ENCODE results near the gene METTL4.

The METTL4 gene

DNA sequence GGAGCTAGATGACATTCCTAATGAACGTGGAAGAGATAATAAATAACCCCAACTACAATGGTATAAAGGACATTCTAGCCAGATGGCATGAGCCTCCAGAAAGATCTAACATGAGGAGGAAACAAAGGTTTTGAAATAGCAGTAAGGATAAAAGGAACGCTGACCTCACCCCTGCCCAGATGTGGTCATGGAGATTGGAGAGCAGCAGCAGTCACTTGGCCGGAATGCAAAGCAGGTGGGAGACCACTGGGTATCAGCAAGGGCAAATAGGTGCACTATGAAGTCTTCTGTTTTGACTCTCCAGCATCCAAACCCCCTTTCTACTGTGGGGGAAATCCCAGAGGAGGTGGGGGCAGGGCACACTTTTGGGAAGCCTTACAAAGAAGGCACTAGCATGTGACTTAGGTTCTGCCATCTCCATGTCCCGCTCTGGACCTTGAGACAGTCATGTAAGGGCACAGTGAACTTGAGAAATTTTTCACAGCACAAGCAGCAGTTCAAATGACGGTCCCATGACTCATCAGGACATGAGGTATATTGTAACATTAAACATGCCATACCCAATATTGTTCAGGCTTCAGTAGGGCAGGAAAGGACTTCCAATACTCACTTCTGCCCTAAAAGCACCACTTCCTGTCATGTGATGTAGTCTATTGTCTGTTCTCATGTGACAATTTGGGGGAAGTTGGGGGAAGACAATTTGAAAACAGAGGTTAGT, 55.2 kb downstream of the METTL4 start:
- no peaks in the 10 kb centered on the region for H3K27me3 ChIP-seq (ENCODE audit: low read depth, low read length)
- no peak overlapping the region for H3K4me3 ChIP-seq (ENCODE audit: low read depth in 1 of 2, low read length in 2 of 2)
- H3K9me3 ChIP-seq (ENCODE audit: control insufficient read depth in 1 of 2, low read length in 2 of 2): no peaks in the 10 kb centered on the region
- no peak overlapping the region for H3K27ac ChIP-seq (ENCODE audit: low read length)
- H3K4me1 ChIP-seq (ENCODE audit: control insufficient read depth in 1 of 2, insufficient read depth in 2 of 2, low read length in 2 of 2): no peaks in the 10 kb centered on the region
- no peaks in the 10 kb centered on the region for H3K36me3 ChIP-seq (ENCODE audit: control insufficient read depth in 1 of 2, insufficient read depth in 2 of 2, low read length in 2 of 2)

DNA sequence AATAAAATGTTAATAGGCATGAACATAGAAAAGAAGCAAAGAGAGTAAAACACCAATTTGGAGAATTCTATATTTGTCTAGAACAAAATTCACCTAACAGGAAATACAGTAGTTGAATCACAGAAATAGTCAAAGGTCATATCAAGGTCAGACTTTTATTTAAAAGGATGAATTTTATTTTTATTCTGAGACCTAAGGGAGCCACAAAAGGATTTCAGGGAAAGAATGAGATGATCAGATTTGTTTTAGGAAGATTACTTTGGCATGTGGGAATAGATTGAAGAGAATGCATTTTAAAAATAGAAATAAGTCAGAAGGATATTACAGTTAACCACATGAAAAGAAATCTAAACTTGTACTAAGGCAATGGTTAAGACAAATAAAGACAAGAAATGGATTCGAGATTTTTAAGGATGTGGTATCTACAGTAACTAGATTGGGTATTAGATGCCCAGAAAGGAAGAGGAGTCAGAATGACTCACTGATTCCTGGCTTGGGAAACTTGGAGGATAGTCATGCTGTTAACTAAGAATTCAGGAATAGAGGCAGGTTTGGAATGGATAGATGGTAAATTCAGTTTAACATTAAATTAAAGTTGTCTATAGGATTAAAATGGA, 56.0 kb downstream of the METTL4 start:
- Histone ChIP-seq H3K27me3 (ENCODE audit: low read depth, low read length) (no peaks in the 10 kb centered on the region), H3K4me3 (ENCODE audit: low read depth in 1 of 2, low read length in 2 of 2) (no peak overlapping the region), H3K27ac (ENCODE audit: low read length) (no peak overlapping the region), H3K9me3 (ENCODE audit: control insufficient read depth in 1 of 2, low read length in 2 of 2) (no peaks in the 10 kb centered on the region), H3K36me3 (ENCODE audit: control insufficient read depth in 1 of 2, insufficient read depth in 2 of 2, low read length in 2 of 2) (no peaks in the 10 kb centered on the region), H3K4me1 (ENCODE audit: control insufficient read depth in 1 of 2, insufficient read depth in 2 of 2, low read length in 2 of 2) (no peaks in the 10 kb centered on the region)

DNA sequence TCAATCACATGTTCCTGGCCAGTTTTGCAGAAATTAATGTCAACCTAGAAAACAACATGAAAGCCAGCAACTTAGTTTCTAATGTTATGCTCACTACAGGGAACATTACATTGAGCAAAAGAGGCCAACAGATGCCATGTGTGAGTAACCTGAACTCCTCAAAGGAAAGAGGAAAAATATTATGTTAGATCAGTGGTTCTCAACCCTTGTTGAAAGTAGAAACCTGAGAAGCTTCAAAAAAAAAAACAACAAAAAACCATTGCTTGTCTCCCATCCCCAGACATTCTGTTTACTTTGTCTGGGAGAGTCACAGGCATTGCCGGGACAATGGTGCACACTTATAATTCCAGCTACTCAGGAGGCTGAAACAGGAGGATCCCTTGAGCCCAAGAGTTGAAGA, 57.7 kb downstream of the METTL4 start:
- H3K27ac ChIP-seq (ENCODE audit: low read length): no peak overlapping the region
- H3K9me3 ChIP-seq (ENCODE audit: control insufficient read depth in 1 of 2, low read length in 2 of 2): no peaks in the 10 kb centered on the region
- no peaks in the 10 kb centered on the region for H3K36me3 ChIP-seq (ENCODE audit: control insufficient read depth in 1 of 2, insufficient read depth in 2 of 2, low read length in 2 of 2)
- H3K4me1 ChIP-seq (ENCODE audit: control insufficient read depth in 1 of 2, insufficient read depth in 2 of 2, low read length in 2 of 2): no peaks in the 10 kb centered on the region
- H3K27me3 ChIP-seq (ENCODE audit: low read depth, low read length): no peaks in the 10 kb centered on the region
- no peak overlapping the region for H3K4me3 ChIP-seq (ENCODE audit: low read depth in 1 of 2, low read length in 2 of 2)

DNA sequence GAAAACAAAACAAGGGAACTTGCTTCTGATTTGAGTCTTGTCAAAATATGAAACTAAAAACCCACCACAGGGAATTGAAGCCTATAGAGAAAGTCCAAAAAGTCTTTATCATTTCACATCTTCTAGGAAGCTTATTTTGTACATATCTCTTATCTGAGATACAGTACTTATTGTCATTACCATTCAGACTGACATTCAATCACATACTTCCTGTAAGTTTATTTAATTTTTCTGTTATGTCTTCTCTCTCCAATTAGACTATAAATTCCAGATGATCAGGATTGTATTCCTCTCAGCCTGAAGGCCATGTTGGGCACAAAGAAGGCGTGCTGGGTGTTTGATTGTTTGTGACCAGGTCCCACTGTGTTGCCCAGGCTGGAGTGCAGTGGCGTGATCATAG, 59.2 kb downstream of the METTL4 start:
- Histone ChIP-seq H3K4me1 (ENCODE audit: control insufficient read depth in 1 of 2, insufficient read depth in 2 of 2, low read length in 2 of 2) (no peaks in the 10 kb centered on the region), H3K9me3 (ENCODE audit: control insufficient read depth in 1 of 2, low read length in 2 of 2) (no peaks in the 10 kb centered on the region), H3K27ac (ENCODE audit: low read length) (no peak overlapping the region), H3K27me3 (ENCODE audit: low read depth, low read length) (no peaks in the 10 kb centered on the region), H3K4me3 (ENCODE audit: low read depth in 1 of 2, low read length in 2 of 2) (no peak overlapping the region), H3K36me3 (ENCODE audit: control insufficient read depth in 1 of 2, insufficient read depth in 2 of 2, low read length in 2 of 2) (no peaks in the 10 kb centered on the region)

DNA sequence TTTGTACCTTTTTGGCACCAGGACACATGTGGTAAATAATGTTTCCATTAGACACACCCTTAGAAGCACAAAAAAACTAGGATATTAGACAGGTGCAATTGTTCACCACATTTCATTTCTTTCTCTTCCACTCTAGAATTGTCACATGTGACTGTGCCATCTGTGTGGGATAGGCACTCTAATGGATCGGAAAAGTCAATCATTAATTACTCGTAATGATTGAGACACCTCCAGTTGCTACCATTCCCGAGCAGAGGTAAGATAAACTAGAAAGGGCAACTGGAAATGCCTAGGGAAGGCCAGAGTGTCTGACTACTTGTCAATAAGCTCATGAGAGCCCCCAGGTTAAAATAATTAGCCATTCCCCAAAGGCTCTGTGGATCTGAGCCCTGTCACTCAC, 59.9 kb downstream of the METTL4 start:
- Histone ChIP-seq H3K27me3 (ENCODE audit: low read depth, low read length) (no peaks in the 10 kb centered on the region), H3K27ac (ENCODE audit: low read length) (no peak overlapping the region), H3K4me3 (ENCODE audit: low read depth in 1 of 2, low read length in 2 of 2) (no peak overlapping the region), H3K36me3 (ENCODE audit: control insufficient read depth in 1 of 2, insufficient read depth in 2 of 2, low read length in 2 of 2) (no peaks in the 10 kb centered on the region), H3K9me3 (ENCODE audit: control insufficient read depth in 1 of 2, low read length in 2 of 2) (no peaks in the 10 kb centered on the region), H3K4me1 (ENCODE audit: control insufficient read depth in 1 of 2, insufficient read depth in 2 of 2, low read length in 2 of 2) (no peaks in the 10 kb centered on the region)

DNA sequence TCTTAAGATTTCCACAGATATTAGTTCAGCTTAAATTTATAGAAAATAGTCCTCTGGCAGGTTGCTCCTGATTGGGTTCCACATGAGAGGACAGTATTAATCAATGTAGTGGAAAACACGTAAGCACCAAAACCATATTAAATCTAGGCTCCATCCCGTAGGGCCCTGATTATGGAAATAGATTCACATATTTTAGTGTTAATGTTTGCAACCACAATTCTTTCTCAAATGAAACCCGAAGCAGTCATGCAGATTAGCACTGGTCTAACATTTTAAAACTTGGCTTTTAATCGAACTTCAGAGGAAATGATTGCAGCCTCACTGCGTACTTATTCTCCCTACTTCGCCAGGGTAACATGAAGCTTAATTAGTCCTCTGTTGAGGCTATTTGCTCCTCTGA, 60.9 kb downstream of the METTL4 start:
- Histone ChIP-seq H3K27ac (ENCODE audit: low read length) (no peak overlapping the region), H3K36me3 (ENCODE audit: control insufficient read depth in 1 of 2, insufficient read depth in 2 of 2, low read length in 2 of 2) (no peaks in the 10 kb centered on the region), H3K9me3 (ENCODE audit: control insufficient read depth in 1 of 2, low read length in 2 of 2) (no peaks in the 10 kb centered on the region)

DNA sequence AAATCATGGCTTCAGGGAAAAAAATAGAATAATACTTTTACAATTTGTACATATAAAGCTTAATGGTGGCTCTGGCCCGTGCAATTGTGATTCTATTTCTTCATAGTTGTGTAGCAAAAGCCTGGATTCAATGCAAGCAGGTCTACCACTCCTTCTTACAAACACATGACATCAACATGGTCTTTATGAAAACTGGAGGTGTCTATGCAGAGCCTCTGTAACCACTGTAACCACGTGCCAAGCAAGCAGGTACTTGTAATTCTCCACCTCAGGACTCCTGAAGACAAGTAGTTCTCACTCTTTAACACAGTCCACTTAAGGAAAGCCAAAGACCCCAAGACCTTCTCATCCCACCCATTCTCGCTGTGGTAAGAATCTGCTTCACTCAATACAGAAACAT, 62.6 kb downstream of the METTL4 start:
- H3K27me3 ChIP-seq (ENCODE audit: low read depth, low read length): no peaks in the 10 kb centered on the region
- no peak overlapping the region for H3K4me3 ChIP-seq (ENCODE audit: low read depth in 1 of 2, low read length in 2 of 2)
- H3K36me3 ChIP-seq (ENCODE audit: control insufficient read depth in 1 of 2, insufficient read depth in 2 of 2, low read length in 2 of 2): no peaks in the 10 kb centered on the region
- no peaks in the 10 kb centered on the region for H3K9me3 ChIP-seq (ENCODE audit: control insufficient read depth in 1 of 2, low read length in 2 of 2)
- H3K27ac ChIP-seq (ENCODE audit: low read length): no peak overlapping the region
- no peaks in the 10 kb centered on the region for H3K4me1 ChIP-seq (ENCODE audit: control insufficient read depth in 1 of 2, insufficient read depth in 2 of 2, low read length in 2 of 2)

More for the DNA sequence above, 60.9 kb downstream of the METTL4 start:
- Histone ChIP-seq H3K4me3 (ENCODE audit: low read depth in 1 of 2, low read length in 2 of 2) (no peak overlapping the region), H3K27me3 (ENCODE audit: low read depth, low read length) (no peaks in the 10 kb centered on the region), H3K4me1 (ENCODE audit: control insufficient read depth in 1 of 2, insufficient read depth in 2 of 2, low read length in 2 of 2) (no peaks in the 10 kb centered on the region)

DNA sequence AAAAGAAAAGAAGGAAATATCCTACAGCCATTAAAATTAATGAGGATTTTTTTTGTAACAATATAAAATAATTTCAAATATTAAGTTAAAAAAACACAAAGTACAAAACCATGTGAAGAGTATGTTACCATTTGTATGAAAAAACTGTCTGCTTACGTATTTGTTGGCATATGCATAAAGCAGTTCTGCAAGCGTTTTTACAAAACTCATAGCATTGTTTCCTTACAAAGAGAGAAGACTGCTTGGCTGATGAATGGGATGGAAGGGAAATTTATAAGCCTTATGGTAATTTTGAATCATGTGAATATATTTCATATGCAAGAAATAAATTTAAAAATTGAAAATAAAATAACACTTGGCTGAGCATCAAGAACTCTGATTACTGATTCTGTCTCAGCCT, 63.1 kb downstream of the METTL4 start:
- Histone ChIP-seq H3K9me3 (ENCODE audit: control insufficient read depth in 1 of 2, low read length in 2 of 2) (no peaks in the 10 kb centered on the region), H3K36me3 (ENCODE audit: control insufficient read depth in 1 of 2, insufficient read depth in 2 of 2, low read length in 2 of 2) (no peaks in the 10 kb centered on the region), H3K4me1 (ENCODE audit: control insufficient read depth in 1 of 2, insufficient read depth in 2 of 2, low read length in 2 of 2) (no peaks in the 10 kb centered on the region)

DNA sequence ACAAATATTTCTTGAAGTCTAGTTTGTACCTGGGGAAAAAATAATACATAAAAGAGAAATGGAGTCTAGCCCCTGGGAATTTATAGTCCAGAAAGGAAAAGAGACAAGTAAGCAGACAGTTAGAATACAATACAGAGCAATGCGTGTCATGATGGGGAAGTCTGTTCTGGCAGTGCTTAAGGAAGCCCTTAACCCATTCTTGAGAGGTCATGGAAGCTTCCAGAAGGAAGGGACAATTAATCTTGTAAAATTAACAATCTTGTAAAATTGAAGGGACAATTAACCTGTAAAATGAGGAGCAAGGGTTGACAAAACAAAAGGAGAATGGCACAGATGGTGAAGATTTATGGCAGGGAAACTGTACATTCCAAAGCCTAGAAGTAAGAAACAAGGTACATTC, 66.7 kb downstream of the METTL4 start:
- H3K27me3 ChIP-seq (ENCODE audit: low read depth, low read length): no peaks in the 10 kb centered on the region
- no peaks in the 10 kb centered on the region for H3K36me3 ChIP-seq (ENCODE audit: control insufficient read depth in 1 of 2, insufficient read depth in 2 of 2, low read length in 2 of 2)
- no peak overlapping the region for H3K4me3 ChIP-seq (ENCODE audit: low read depth in 1 of 2, low read length in 2 of 2)
- H3K9me3 ChIP-seq (ENCODE audit: control insufficient read depth in 1 of 2, low read length in 2 of 2): no peaks in the 10 kb centered on the region
- H3K4me1 ChIP-seq (ENCODE audit: control insufficient read depth in 1 of 2, insufficient read depth in 2 of 2, low read length in 2 of 2): no peaks in the 10 kb centered on the region
- no peak overlapping the region for H3K27ac ChIP-seq (ENCODE audit: low read length)

More for the DNA sequence above, 63.1 kb downstream of the METTL4 start:
- no peak overlapping the region for H3K27ac ChIP-seq (ENCODE audit: low read length)
- H3K4me3 ChIP-seq (ENCODE audit: low read depth in 1 of 2, low read length in 2 of 2): no peak overlapping the region
- no peaks in the 10 kb centered on the region for H3K27me3 ChIP-seq (ENCODE audit: low read depth, low read length)

DNA sequence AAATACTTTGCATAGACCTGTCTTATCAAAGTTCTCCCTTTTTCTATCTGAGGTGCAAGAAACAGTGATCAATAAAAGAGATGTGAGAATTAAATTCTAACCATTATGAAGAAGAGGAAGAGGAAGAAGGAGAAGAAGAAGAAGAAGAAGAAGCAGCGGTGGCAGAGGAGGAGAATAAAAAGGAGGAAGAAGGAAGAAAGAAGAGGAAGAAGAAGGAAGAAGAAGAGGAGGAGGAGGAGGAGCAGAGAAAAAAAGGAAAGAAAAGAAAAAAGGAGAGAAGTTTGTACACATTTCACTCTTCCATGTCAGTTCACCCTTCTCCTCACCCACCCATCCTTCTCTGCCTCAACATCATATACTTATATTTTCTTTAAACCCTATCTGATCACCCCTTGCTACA, 68.4 kb downstream of the METTL4 start:
- H3K4me1 ChIP-seq (ENCODE audit: control insufficient read depth in 1 of 2, insufficient read depth in 2 of 2, low read length in 2 of 2): no peaks in the 10 kb centered on the region
- H3K27me3 ChIP-seq (ENCODE audit: low read depth, low read length): no peaks in the 10 kb centered on the region
- H3K27ac ChIP-seq (ENCODE audit: low read length): no peak overlapping the region
- no peak overlapping the region for H3K4me3 ChIP-seq (ENCODE audit: low read depth in 1 of 2, low read length in 2 of 2)
- H3K36me3 ChIP-seq (ENCODE audit: control insufficient read depth in 1 of 2, insufficient read depth in 2 of 2, low read length in 2 of 2): no peaks in the 10 kb centered on the region
- no peaks in the 10 kb centered on the region for H3K9me3 ChIP-seq (ENCODE audit: control insufficient read depth in 1 of 2, low read length in 2 of 2)

DNA sequence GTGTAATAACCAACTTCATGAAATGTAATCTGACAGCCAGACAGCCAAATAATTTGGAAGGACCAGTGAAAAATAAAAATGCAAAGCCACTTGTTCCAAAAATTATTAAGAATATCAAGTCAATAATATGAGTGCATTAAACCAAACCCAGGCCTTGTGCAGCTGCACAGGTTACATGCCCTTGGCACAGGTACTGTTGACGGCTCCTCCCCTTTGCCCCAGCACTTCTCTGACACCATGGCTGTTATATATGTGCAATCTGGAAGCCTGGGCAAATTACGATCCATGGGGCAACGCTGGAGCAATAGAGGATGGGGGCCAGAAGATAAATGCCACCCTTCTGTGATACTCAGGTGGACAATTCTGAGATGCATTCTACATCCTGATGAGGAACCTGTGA, 68.9 kb downstream of the METTL4 start:
- H3K27me3 ChIP-seq (ENCODE audit: low read depth, low read length): no peaks in the 10 kb centered on the region
- H3K27ac ChIP-seq (ENCODE audit: low read length): no peak overlapping the region
- H3K9me3 ChIP-seq (ENCODE audit: control insufficient read depth in 1 of 2, low read length in 2 of 2): no peaks in the 10 kb centered on the region
- H3K4me1 ChIP-seq (ENCODE audit: control insufficient read depth in 1 of 2, insufficient read depth in 2 of 2, low read length in 2 of 2): no peaks in the 10 kb centered on the region
- H3K4me3 ChIP-seq (ENCODE audit: low read depth in 1 of 2, low read length in 2 of 2): no peak overlapping the region
- H3K36me3 ChIP-seq (ENCODE audit: control insufficient read depth in 1 of 2, insufficient read depth in 2 of 2, low read length in 2 of 2): no peaks in the 10 kb centered on the region

DNA sequence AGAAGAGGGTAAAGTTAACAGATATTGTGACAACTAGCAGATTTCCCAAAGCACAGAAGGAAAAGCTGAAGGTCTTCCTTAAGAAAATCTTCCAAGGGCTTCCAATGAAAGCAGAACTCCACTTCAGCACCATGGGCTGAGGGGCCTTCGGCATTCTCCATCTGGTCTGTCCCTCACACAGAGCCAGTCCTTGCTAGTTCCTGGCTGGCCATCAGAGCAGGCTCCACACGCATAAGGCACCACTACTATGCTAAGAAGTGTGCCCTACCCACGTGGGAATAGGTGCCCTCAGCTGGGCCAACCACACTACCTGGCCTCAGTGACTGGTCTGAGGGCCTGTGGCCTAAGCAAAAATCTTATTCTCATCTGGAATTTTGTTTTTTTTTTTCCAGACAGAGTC, 73.5 kb downstream of the METTL4 start:
- H3K4me1 ChIP-seq (ENCODE audit: control insufficient read depth in 1 of 2, insufficient read depth in 2 of 2, low read length in 2 of 2): no peaks in the 10 kb centered on the region
- H3K27me3 ChIP-seq (ENCODE audit: low read depth, low read length): no peaks in the 10 kb centered on the region
- no peaks in the 10 kb centered on the region for H3K9me3 ChIP-seq (ENCODE audit: control insufficient read depth in 1 of 2, low read length in 2 of 2)
- H3K27ac ChIP-seq (ENCODE audit: low read length): no peak overlapping the region
- no peaks in the 10 kb centered on the region for H3K36me3 ChIP-seq (ENCODE audit: control insufficient read depth in 1 of 2, insufficient read depth in 2 of 2, low read length in 2 of 2)
- H3K4me3 ChIP-seq (ENCODE audit: low read depth in 1 of 2, low read length in 2 of 2): no peak overlapping the region
